ENCODE results near the gene TYK2. TPM values are rescaled to one million over a fixed set of nuclear protein-coding genes. Genes with fewer than 3 reads are reported as not detected.

TYK2 gene
- total RNA-seq, 6 experiments from 2014 or later, result 63.9 to 106 (median 72.9) TPM

GRCh38 chr19:10332158-10332964 is 48.0 kb downstream of the TYK2 start:
- intact Hi-C loops (cut with DNase I), result loop anchor here in 1 of 2 donors (10.0 kb wide), 1 partner anchor 52 kb away; the partner anchor contains the start of gene TYK2
- 35% methylated on average over 17 of the region's 18 CpGs for WGBS (ENCODE audit: insufficient coverage, low coverage, low lambda C conversion rate, missing lambda C conversion rate)
- ATAC-seq (no peak), DNase-seq (no peak)
- peaks cover 0 to 29% (median 20%) of the 10 kb centered on the region in 4 donors for H3K36me3 ChIP-seq
- H3K4me3 ChIP-seq, result peak overlapping the region; percentile 90 to 94 (median 91)
- TF ChIP-seq POLR2A (IDR thresholded peaks at IDR 0.05) (no peak), CTCF (IDR thresholded peaks at IDR 0.05) (no peak)
- peaks cover 0 to 21% (median 9%) of the 10 kb centered on the region in 4 donors for H3K4me1 ChIP-seq
- H3K27ac ChIP-seq, result peak overlapping the region in 1 of 3 donors; percentile 74
- no peaks in the 10 kb centered on the region for H3K27me3 ChIP-seq
- no peaks in the 10 kb centered on the region for H3K9me3 ChIP-seq

GRCh38 chr19:10329555-10329954 is 50.8 kb downstream of the TYK2 start:
- H3K4me3 ChIP-seq, result no peak overlapping the region
- intact Hi-C loops (cut with DNase I), result no loop called here
- H3K27ac ChIP-seq, result no peak overlapping the region
- ATAC-seq (no peak), DNase-seq (no peak)
- peaks cover 0 to 49% (median 28%) of the 10 kb centered on the region in 4 donors for H3K36me3 ChIP-seq
- H3K27me3 ChIP-seq, result no peaks in the 10 kb centered on the region
- 97% methylated on average over 5 of the region's 13 CpGs for WGBS (ENCODE audit: insufficient coverage, low coverage, low lambda C conversion rate, missing lambda C conversion rate)
- no peak for TF ChIP-seq CTCF (IDR thresholded peaks at IDR 0.05)
- TF ChIP-seq POLR2A (IDR thresholded peaks at IDR 0.05), result no peak
- H3K9me3 ChIP-seq, result no peaks in the 10 kb centered on the region
- H3K4me1 ChIP-seq, result peaks cover 0 to 14% (median 6%) of the 10 kb centered on the region in 4 donors

GRCh38 chr19:10328558-10329429 is 51.6 kb downstream of the TYK2 start:
- H3K27ac ChIP-seq, result no peak overlapping the region
- peak in 1 of 3 donors; percentile 51 for DNase-seq
- peaks cover 0 to 14% (median 6%) of the 10 kb centered on the region in 4 donors for H3K4me1 ChIP-seq
- intact Hi-C loops (cut with DNase I), result no loop called here
- no peak overlapping the region for H3K4me3 ChIP-seq
- H3K27me3 ChIP-seq, result no peaks in the 10 kb centered on the region
- ATAC-seq, result no peak
- no peak for TF ChIP-seq CTCF (IDR thresholded peaks at IDR 0.05)
- TF ChIP-seq POLR2A (IDR thresholded peaks at IDR 0.05), result no peak
- WGBS (ENCODE audit: insufficient coverage, low coverage, low lambda C conversion rate, missing lambda C conversion rate), result no CpG with 5 or more reads among the region's 41 CpGs
- no peaks in the 10 kb centered on the region for H3K9me3 ChIP-seq
- H3K36me3 ChIP-seq, result peaks cover 0 to 57% (median 30%) of the 10 kb centered on the region in 4 donors

GRCh38 chr19:10327793-10328192 is 52.6 kb downstream of the TYK2 start:
- WGBS (ENCODE audit: insufficient coverage, low coverage, low lambda C conversion rate, missing lambda C conversion rate), result no CpG with 5 or more reads among the region's 7 CpGs
- Histone ChIP-seq H3K36me3 (peaks cover 0 to 66% (median 30%) of the 10 kb centered on the region in 4 donors), H3K4me3 (no peak overlapping the region)

More at GRCh38 chr19:10327793-10328192, 52.6 kb downstream of the TYK2 start:
- no peak overlapping the region for H3K27ac ChIP-seq
- no peaks in the 10 kb centered on the region for H3K27me3 ChIP-seq
- DNase-seq, result peak in 1 of 3 donors; percentile 75
- no peak for TF ChIP-seq POLR2A (IDR thresholded peaks at IDR 0.05)
- TF ChIP-seq CTCF (IDR thresholded peaks at IDR 0.05), result no peak
- intact Hi-C loops (cut with DNase I), result no loop called here
- H3K9me3 ChIP-seq, result no peaks in the 10 kb centered on the region
- H3K4me1 ChIP-seq, result peaks cover 0 to 14% (median 6%) of the 10 kb centered on the region in 4 donors
- peak; percentile 21 to 87 (median 40) for ATAC-seq
